ENCODE results near the gene RELT. TPM values are rescaled to one million over a fixed set of nuclear protein-coding genes. Genes with fewer than 3 reads are reported as not detected.

The RELT gene
- total and polyA plus RNA-seq, 2 donors = 9.9 to 10.4 TPM

DNA sequence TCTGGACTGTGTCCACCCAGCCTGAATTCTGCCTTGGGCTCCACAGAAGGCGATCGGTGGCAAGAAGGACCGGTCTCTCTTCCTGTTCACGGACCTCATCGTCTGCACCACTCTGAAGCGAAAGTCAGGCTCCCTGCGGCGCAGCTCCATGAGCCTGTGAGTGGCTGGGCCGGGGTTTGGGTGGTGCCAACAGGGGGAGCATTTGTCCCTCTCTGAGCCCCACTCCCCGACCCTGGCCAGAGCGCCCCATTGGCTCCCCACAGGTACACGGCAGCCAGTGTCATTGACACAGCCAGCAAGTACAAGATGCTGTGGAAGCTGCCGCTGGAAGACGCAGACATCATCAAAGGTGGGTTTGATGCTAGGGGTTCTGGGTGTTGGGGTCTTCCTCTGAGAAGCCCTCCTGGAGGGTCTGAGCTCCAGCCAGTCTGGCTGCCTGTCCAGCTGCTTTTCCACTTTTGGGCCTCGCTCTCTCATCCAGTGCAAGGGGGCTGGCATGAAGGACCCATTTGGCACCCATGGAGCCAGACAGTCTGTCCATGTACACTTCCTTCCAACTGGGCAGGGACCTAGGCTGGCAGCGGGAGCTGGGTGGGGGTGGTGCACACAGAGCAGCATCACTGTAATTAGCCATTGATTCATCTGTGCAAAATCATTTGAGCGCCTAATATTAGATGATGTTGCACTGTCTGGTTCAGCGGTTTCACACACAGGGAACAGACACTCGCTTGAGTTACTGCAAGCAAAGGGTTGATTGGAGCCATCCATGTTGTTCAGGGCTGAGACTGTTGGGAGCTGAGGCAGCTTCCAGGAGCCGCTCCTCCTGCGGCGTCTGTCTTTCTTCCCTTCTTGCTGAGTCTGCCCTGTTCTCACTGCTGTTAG lies 19.0 kb upstream of the RELT start:
- no peaks in the 10 kb centered on the region for H3K36me3 ChIP-seq (ENCODE audit: control insufficient read depth in 2 of 2, insufficient read depth in 2 of 2, low read length in 1 of 2)
- no peak overlapping the region for H3K4me3 ChIP-seq (ENCODE audit: low read length in 2 of 2)
- no peak for DNase-seq (ENCODE audit: low read depth in 6 of 9, low spot score in 9 of 9)
- H3K27ac ChIP-seq (ENCODE audit: low read depth in 1 of 2, low read length in 1 of 2) = no peak overlapping the region
- 98% methylated on average over 22 of the region's 22 CpGs for WGBS
- H3K27me3 ChIP-seq (ENCODE audit: control insufficient read depth in 2 of 2, insufficient read depth in 1 of 2, low read length in 1 of 2) = no peaks in the 10 kb centered on the region
- H3K4me1 ChIP-seq (ENCODE audit: control insufficient read depth in 2 of 2, insufficient read depth in 2 of 2, low read length in 2 of 2) = no peaks in the 10 kb centered on the region
- no peaks in the 10 kb centered on the region for H3K9me3 ChIP-seq (ENCODE audit: control insufficient read depth in 2 of 2, insufficient read depth in 1 of 2, low read length in 1 of 2)

GRCh38 chr11:73358071-73358470 lies 18.1 kb upstream of the RELT start:
- Histone ChIP-seq H3K27me3 (ENCODE audit: control insufficient read depth in 2 of 2, insufficient read depth in 1 of 2, low read length in 1 of 2) (no peaks in the 10 kb centered on the region), H3K27ac (ENCODE audit: low read depth in 1 of 2, low read length in 1 of 2) (no peak overlapping the region), H3K4me1 (ENCODE audit: control insufficient read depth in 2 of 2, insufficient read depth in 2 of 2, low read length in 2 of 2) (no peaks in the 10 kb centered on the region), H3K9me3 (ENCODE audit: control insufficient read depth in 2 of 2, insufficient read depth in 1 of 2, low read length in 1 of 2) (no peaks in the 10 kb centered on the region), H3K4me3 (ENCODE audit: low read length in 2 of 2) (no peak overlapping the region), H3K36me3 (ENCODE audit: control insufficient read depth in 2 of 2, insufficient read depth in 2 of 2, low read length in 1 of 2) (no peaks in the 10 kb centered on the region)
- no peak for DNase-seq (ENCODE audit: low read depth in 6 of 9, low spot score in 9 of 9)
- WGBS = 95% methylated on average over 5 of the region's 5 CpGs

GRCh38 chr11:73359341-73359740 lies 16.9 kb upstream of the RELT start:
- no peaks in the 10 kb centered on the region for H3K4me1 ChIP-seq (ENCODE audit: control insufficient read depth in 2 of 2, insufficient read depth in 2 of 2, low read length in 2 of 2)
- no peak for DNase-seq (ENCODE audit: low read depth in 6 of 9, low spot score in 9 of 9)
- no peak overlapping the region for H3K27ac ChIP-seq (ENCODE audit: low read depth in 1 of 2, low read length in 1 of 2)
- 96% methylated on average over 11 of the region's 11 CpGs for WGBS
- H3K9me3 ChIP-seq (ENCODE audit: control insufficient read depth in 2 of 2, insufficient read depth in 1 of 2, low read length in 1 of 2) = no peaks in the 10 kb centered on the region
- H3K36me3 ChIP-seq (ENCODE audit: control insufficient read depth in 2 of 2, insufficient read depth in 2 of 2, low read length in 1 of 2) = no peaks in the 10 kb centered on the region
- no peak overlapping the region for H3K4me3 ChIP-seq (ENCODE audit: low read length in 2 of 2)
- H3K27me3 ChIP-seq (ENCODE audit: control insufficient read depth in 2 of 2, insufficient read depth in 1 of 2, low read length in 1 of 2) = no peaks in the 10 kb centered on the region

GRCh38 chr11:73359930-73360742 lies 16.1 kb upstream of the RELT start:
- DNase-seq (ENCODE audit: low read depth in 6 of 9, low spot score in 9 of 9) = peak in 2 of 9 donors; percentile 44 to 51
- Histone ChIP-seq H3K4me1 (ENCODE audit: control insufficient read depth in 2 of 2, insufficient read depth in 2 of 2, low read length in 2 of 2) (no peaks in the 10 kb centered on the region), H3K27ac (ENCODE audit: low read depth in 1 of 2, low read length in 1 of 2) (no peak overlapping the region), H3K9me3 (ENCODE audit: control insufficient read depth in 2 of 2, insufficient read depth in 1 of 2, low read length in 1 of 2) (no peaks in the 10 kb centered on the region), H3K36me3 (ENCODE audit: control insufficient read depth in 2 of 2, insufficient read depth in 2 of 2, low read length in 1 of 2) (no peaks in the 10 kb centered on the region), H3K27me3 (ENCODE audit: control insufficient read depth in 2 of 2, insufficient read depth in 1 of 2, low read length in 1 of 2) (no peaks in the 10 kb centered on the region), H3K4me3 (ENCODE audit: low read length in 2 of 2) (no peak overlapping the region)
- 94% methylated on average over 19 of the region's 19 CpGs for WGBS

DNA sequence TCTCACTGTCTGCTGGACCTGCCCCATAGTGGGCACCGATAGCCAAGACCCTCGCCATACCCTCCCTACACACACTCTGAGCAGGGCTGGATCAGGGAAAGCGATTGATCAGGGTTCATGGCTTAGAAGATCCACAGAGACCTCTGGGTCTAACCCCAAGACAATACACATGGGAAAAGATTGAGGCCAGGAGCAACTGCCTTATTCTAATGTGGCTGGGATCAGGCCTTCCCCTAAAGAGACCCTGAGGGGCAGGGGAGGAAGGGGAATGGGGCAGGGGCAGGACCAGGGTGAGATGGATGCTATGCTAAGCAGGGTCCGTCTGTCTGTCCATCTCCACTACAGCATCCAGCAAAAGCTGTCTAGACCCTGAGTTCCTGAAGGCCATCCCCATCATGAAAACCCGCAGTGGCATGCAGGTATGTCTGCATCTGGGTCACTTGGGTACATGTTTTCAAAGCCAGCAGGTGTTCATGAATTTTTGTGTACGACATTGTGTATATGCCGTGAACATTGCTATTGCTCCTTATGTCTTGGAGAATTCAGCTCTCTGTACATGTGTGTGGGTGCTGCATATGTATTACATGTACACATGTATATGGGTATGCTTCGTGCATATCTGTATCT lies 15.3 kb upstream of the RELT start:
- H3K27ac ChIP-seq (ENCODE audit: low read depth in 1 of 2, low read length in 1 of 2) = no peak overlapping the region
- no peak overlapping the region for H3K4me3 ChIP-seq (ENCODE audit: low read length in 2 of 2)
- WGBS = 97% methylated on average over 8 of the region's 8 CpGs
- DNase-seq (ENCODE audit: low read depth in 6 of 9, low spot score in 9 of 9) = no peak
- no peaks in the 10 kb centered on the region for H3K9me3 ChIP-seq (ENCODE audit: control insufficient read depth in 2 of 2, insufficient read depth in 1 of 2, low read length in 1 of 2)
- H3K36me3 ChIP-seq (ENCODE audit: control insufficient read depth in 2 of 2, insufficient read depth in 2 of 2, low read length in 1 of 2) = no peaks in the 10 kb centered on the region
- H3K27me3 ChIP-seq (ENCODE audit: control insufficient read depth in 2 of 2, insufficient read depth in 1 of 2, low read length in 1 of 2) = no peaks in the 10 kb centered on the region
- H3K4me1 ChIP-seq (ENCODE audit: control insufficient read depth in 2 of 2, insufficient read depth in 2 of 2, low read length in 2 of 2) = peaks cover 0 to 3% of the 10 kb centered on the region in 2 donors

DNA sequence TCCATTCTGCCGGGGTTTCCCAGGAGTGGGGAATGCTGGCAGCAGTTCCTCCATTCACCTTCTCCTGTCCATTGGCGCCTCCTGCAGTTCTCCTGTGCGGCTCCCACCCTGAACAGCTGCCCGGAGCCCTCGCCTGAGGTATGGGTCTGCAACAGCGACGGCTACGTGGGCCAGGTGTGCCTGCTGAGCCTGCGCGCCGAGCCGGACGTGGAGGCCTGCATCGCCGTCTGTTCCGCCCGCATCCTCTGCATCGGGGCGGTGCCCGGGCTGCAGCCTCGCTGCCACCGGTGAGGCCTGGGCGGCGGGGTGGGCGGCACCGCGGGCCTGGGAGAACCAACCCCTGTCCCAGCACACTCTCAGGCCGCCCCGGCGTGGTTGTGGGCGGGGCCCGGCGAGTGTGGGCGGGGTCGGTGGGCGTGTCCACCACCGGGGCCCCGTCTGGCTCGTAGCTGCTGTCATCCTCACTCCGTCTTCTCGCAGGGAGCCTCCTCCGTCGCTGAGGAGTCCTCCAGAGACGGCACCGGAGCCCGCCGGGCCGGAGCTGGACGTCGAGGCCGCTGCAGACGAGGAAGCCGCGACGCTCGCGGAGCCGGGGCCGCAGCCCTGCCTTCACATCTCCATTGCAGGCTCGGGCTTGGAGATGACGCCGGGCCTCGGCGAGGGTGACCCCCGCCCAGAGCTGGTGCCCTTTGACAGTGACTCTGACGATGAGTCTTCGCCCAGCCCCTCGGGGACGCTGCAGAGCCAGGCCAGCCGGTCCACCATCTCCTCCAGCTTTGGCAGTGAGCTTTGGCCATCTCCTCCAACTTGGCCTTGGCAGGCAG lies 14.0 kb upstream of the RELT start:
- no peaks in the 10 kb centered on the region for H3K36me3 ChIP-seq (ENCODE audit: control insufficient read depth in 2 of 2, insufficient read depth in 2 of 2, low read length in 1 of 2)
- 95% methylated on average over 70 of the region's 70 CpGs for WGBS
- DNase-seq (ENCODE audit: low read depth in 6 of 9, low spot score in 9 of 9) = no peak
- no peak overlapping the region for H3K4me3 ChIP-seq (ENCODE audit: low read length in 2 of 2)
- H3K27ac ChIP-seq (ENCODE audit: low read depth in 1 of 2, low read length in 1 of 2) = no peak overlapping the region
- H3K4me1 ChIP-seq (ENCODE audit: control insufficient read depth in 2 of 2, insufficient read depth in 2 of 2, low read length in 2 of 2) = peaks cover 4 to 10% of the 10 kb centered on the region in 2 donors
- no peaks in the 10 kb centered on the region for H3K9me3 ChIP-seq (ENCODE audit: control insufficient read depth in 2 of 2, insufficient read depth in 1 of 2, low read length in 1 of 2)
- no peaks in the 10 kb centered on the region for H3K27me3 ChIP-seq (ENCODE audit: control insufficient read depth in 2 of 2, insufficient read depth in 1 of 2, low read length in 1 of 2)

- H3K27me3 ChIP-seq (ENCODE audit: control insufficient read depth in 2 of 2, insufficient read depth in 1 of 2, low read length in 1 of 2) = no peaks in the 10 kb centered on the region
- H3K27ac ChIP-seq (ENCODE audit: low read depth in 1 of 2, low read length in 1 of 2) = no peak overlapping the region
- H3K4me3 ChIP-seq (ENCODE audit: low read length in 2 of 2) = no peak overlapping the region
- no peak for DNase-seq (ENCODE audit: low read depth in 6 of 9, low spot score in 9 of 9)
- peaks cover 4 to 10% of the 10 kb centered on the region in 2 donors for H3K4me1 ChIP-seq (ENCODE audit: control insufficient read depth in 2 of 2, insufficient read depth in 2 of 2, low read length in 2 of 2)
- no peaks in the 10 kb centered on the region for H3K36me3 ChIP-seq (ENCODE audit: control insufficient read depth in 2 of 2, insufficient read depth in 2 of 2, low read length in 1 of 2)
- no peaks in the 10 kb centered on the region for H3K9me3 ChIP-seq (ENCODE audit: control insufficient read depth in 2 of 2, insufficient read depth in 1 of 2, low read length in 1 of 2)
- WGBS = 98% methylated on average over 9 of the region's 9 CpGs
These were observed 13.1 kb upstream of the RELT start for GRCh38 chr11:73363147-73363546.

DNA sequence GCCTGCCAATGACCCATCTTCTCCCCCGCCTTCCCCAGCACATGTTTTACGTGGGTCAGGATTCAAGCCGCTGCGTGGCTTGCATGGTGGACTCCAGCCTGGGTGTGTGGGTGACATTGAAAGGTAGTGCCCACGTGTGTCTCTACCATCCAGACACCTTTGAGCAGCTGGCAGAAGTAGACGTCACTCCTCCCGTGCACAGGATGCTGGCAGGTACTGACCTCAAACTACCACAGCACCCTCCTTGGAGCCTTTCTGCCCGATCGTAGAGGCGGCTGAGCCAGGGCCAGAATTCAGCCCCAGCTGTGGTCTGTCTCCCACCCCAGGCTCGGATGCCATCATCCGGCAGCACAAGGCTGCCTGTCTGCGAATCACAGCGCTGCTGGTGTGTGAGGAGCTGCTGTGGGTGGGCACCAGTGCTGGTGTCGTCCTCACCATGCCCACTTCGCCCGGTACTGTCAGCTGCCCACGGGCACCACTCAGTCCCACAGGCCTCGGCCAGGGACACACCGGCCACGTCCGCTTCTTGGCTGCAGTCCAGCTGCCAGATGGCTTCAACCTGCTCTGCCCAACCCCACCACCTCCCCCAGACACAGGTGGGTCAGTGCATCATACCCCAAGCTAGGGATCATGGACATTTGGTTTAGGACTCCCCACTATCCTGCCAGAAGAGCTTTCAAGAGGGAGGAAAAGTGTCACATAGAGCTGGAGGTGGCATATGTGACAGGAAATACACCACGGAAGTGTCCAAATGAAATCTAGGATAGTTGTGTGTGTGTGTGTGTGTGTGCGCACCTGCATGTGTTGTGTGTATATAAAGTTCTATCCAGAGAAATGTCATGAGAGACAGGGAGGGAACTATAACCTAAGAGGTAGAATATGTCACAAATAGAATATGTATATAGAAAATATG lies 10.6 kb upstream of the RELT start:
- Histone ChIP-seq H3K36me3 (ENCODE audit: control insufficient read depth in 2 of 2, insufficient read depth in 2 of 2, low read length in 1 of 2) (no peaks in the 10 kb centered on the region), H3K4me3 (ENCODE audit: low read length in 2 of 2) (no peak overlapping the region), H3K9me3 (ENCODE audit: control insufficient read depth in 2 of 2, insufficient read depth in 1 of 2, low read length in 1 of 2) (no peaks in the 10 kb centered on the region), H3K27me3 (ENCODE audit: control insufficient read depth in 2 of 2, insufficient read depth in 1 of 2, low read length in 1 of 2) (no peaks in the 10 kb centered on the region), H3K27ac (ENCODE audit: low read depth in 1 of 2, low read length in 1 of 2) (peak overlapping the region; percentile 39 to 55), H3K4me1 (ENCODE audit: control insufficient read depth in 2 of 2, insufficient read depth in 2 of 2, low read length in 2 of 2) (peaks cover 4 to 10% of the 10 kb centered on the region in 2 donors)
- WGBS = 92% methylated on average over 24 of the region's 24 CpGs
- DNase-seq (ENCODE audit: low read depth in 6 of 9, low spot score in 9 of 9) = no peak
